Measurements from ENCODE around the gene DOK1.

DOK1 gene

GRCh38 chr2:74553892-74554819 is at the start of gene DOK1, which contains the start of gene LOXL3:
TSS of gene DOK1 (plus strand) at chr2:74554720. CDS start at chr2:74554755, 35 bp downstream.
TSS of gene LOXL3 (minus strand) at chr2:74553942. CDS start at chr2:74552634, 1,308 bp downstream.
- Mint-ChIP-seq H3K9me3 (no peaks in the 10 kb centered on the region), H3K27me3 (peaks cover 25% of the 10 kb centered on the region), H3K4me1 (ENCODE audit: low read depth) (peaks cover 19% of the 10 kb centered on the region)

GRCh38 chr2:74505448-74506246 is 48.9 kb upstream of the DOK1 start:
- Mint-ChIP-seq H3K4me1 (ENCODE audit: low read depth) (peaks cover 65% of the 10 kb centered on the region), H3K36me3 (ENCODE audit: low read depth) (peaks cover 28% of the 10 kb centered on the region), H3K4me3 (peak overlapping the region; percentile 28), H3K27ac (no peak overlapping the region), H3K9me3 (no peaks in the 10 kb centered on the region), H3K27me3 (peaks cover 44% of the 10 kb centered on the region)

More at GRCh38 chr2:74553892-74554819, at the start of gene DOK1, which contains the start of gene LOXL3:
- Mint-ChIP-seq H3K36me3 (ENCODE audit: low read depth) (no peaks in the 10 kb centered on the region), H3K27ac (peak within 1 kb of the TSS; percentile 85), H3K4me3 (peak within 1 kb of the TSS; percentile 94)

DNA sequence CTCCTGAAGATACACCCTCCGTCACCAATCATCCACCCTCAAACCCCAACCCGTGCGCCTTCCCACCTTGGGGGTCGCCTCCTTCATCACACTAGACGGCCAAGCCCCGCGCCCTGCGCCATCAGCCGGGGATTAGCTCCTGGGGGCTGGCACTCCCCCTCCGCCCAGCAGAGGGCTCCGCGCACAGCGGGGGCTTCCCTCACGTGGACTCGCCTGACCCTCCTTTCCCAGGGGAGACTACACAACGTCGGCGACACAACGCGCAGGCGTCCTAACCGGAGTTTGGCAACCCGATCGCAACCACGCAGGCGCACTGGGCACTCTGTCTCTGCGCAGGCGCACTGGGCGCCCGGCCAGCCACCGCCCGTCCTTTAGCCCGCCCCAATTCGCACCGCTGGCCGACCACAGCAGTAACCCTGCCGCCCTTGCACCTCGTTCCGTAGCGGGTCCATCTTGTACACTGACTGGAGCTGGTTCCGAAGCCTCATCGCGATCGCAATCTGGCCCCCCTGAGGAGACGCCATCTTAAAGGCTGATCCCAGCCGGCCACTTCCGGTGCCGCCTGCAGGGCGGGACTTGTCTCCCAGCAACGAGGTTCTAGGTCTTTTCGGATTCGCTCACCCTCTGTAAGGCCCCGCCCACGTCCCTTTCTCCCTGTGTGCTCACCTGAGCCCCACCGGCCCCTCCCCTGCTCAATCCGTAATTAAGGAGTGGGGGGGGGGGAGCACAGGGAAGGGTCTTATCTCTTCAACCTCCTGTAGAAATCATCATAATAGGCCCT is 47.2 kb upstream of the DOK1 start, which contains the start of gene PCGF1:
TSS of gene PCGF1 (minus strand) at position 551 of the 781 bp plus-strand sequence. CDS start at position 524, 27 bp downstream.
- Mint-ChIP-seq H3K36me3 (ENCODE audit: low read depth) (peaks cover 28% of the 10 kb centered on the region), H3K27ac (peak within 1 kb of the TSS; percentile 99), H3K4me1 (ENCODE audit: low read depth) (peaks cover 55% of the 10 kb centered on the region), H3K4me3 (peak within 1 kb of the TSS; percentile 98), H3K27me3 (peaks cover 43% of the 10 kb centered on the region), H3K9me3 (no peaks in the 10 kb centered on the region)

DNA sequence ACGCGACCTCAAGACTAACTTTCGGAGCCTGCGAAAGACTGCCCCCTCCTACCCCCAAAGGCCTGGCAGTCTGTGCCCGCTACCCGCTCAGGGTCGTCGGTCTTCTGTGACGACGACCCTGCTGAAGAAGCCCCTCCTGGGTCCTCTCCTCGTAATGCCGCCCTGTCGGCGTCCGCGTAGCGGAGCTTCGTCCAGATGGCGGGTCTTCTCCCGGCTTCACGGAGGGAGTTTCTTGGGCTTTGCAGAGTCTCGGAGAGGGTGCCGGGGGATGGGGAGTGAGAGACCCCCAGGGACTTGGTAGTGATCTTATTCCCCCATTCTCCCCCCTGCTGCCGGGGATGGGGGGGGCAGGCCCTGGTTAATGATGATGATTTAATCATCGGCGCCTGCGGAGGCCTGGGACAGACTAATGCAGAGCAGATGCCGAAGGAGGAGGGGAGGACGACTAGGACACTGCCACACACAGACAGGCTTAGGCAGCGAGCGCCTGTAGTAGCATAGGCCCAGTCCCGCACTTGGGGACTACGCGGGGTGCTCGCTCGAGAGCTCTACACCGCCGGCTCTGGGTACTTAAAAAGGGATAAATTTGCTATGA is 46.5 kb upstream of the DOK1 start:
- H3K4me1 Mint-ChIP-seq (ENCODE audit: low read depth) = peaks cover 49% of the 10 kb centered on the region
- H3K9me3 Mint-ChIP-seq = no peaks in the 10 kb centered on the region
- peaks cover 28% of the 10 kb centered on the region for H3K36me3 Mint-ChIP-seq (ENCODE audit: low read depth)
- H3K4me3 Mint-ChIP-seq = peak overlapping the region; percentile 98
- H3K27ac Mint-ChIP-seq = peak overlapping the region; percentile 99
- H3K27me3 Mint-ChIP-seq = peaks cover 46% of the 10 kb centered on the region

GRCh38 chr2:74510272-74510671 is 44.2 kb upstream of the DOK1 start:
- no peak overlapping the region for H3K4me3 Mint-ChIP-seq
- H3K27ac Mint-ChIP-seq = no peak overlapping the region
- H3K27me3 Mint-ChIP-seq = peaks cover 40% of the 10 kb centered on the region
- peaks cover 19% of the 10 kb centered on the region for H3K36me3 Mint-ChIP-seq (ENCODE audit: low read depth)
- no peaks in the 10 kb centered on the region for H3K9me3 Mint-ChIP-seq
- H3K4me1 Mint-ChIP-seq (ENCODE audit: low read depth) = peaks cover 39% of the 10 kb centered on the region

- Mint-ChIP-seq H3K27me3 (peaks cover 48% of the 10 kb centered on the region), H3K4me3 (no peak overlapping the region), H3K9me3 (no peaks in the 10 kb centered on the region), H3K36me3 (ENCODE audit: low read depth) (peaks cover 10% of the 10 kb centered on the region), H3K4me1 (ENCODE audit: low read depth) (peaks cover 40% of the 10 kb centered on the region), H3K27ac (no peak overlapping the region)
Observed at GRCh38 chr2:74511104-74511989, 43.2 kb upstream of the DOK1 start.

- no peaks in the 10 kb centered on the region for H3K9me3 Mint-ChIP-seq
- peaks cover 64% of the 10 kb centered on the region for H3K27me3 Mint-ChIP-seq
- H3K36me3 Mint-ChIP-seq (ENCODE audit: low read depth) = no peaks in the 10 kb centered on the region
- H3K27ac Mint-ChIP-seq = no peak overlapping the region
- H3K4me1 Mint-ChIP-seq (ENCODE audit: low read depth) = peaks cover 32% of the 10 kb centered on the region
- H3K4me3 Mint-ChIP-seq = no peak overlapping the region
Observed at GRCh38 chr2:74512744-74513604, 41.5 kb upstream of the DOK1 start.

DNA sequence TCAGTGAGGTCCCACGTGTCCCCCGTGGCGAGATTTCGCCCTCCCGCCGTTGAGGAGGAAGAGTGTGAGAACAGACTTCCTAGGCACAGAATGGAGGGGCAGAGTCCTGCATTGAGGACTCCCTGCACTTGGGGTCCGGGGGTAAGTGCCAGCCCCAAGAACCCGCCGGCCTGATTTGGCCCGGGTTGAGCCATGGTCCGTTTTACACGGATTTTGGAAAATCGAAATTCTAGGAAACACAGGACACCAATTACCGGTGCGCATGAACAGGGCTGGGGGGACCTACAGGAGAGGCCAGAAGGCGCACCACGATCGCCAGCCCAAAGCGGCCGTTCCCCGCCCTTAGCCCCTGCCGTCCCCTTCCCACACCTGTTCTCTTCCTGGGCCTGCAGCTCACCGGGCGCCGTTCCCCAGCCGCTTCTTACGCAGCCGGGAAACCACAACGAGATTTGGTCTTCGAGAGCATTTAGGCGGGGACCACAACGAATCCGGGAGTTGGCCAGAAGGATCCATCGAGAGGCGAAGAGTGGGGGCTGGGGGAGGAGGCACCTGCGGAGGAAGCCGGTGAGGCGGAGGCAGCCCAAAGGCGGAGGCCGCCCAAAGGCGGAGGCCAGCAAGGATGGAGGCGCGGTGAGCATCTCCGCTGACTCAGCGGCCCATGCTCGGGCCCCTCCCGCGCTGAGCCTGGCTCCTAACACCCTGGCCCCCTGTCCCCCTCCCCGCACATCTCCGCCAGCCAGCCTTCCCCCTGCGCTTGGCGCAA is 40.7 kb upstream of the DOK1 start:
- Mint-ChIP-seq H3K4me1 (ENCODE audit: low read depth) (peaks cover 25% of the 10 kb centered on the region), H3K36me3 (ENCODE audit: low read depth) (no peaks in the 10 kb centered on the region), H3K4me3 (peak overlapping the region; percentile 13), H3K9me3 (no peaks in the 10 kb centered on the region), H3K27me3 (peaks cover 73% of the 10 kb centered on the region), H3K27ac (no peak overlapping the region)

GRCh38 chr2:74514368-74515270 is 39.9 kb upstream of the DOK1 start, which contains the start of gene TLX2:
TSS of gene TLX2 (plus strand) at chr2:74514450. CDS start at chr2:74514807, 357 bp downstream.
- H3K4me3 Mint-ChIP-seq = peak within 1 kb of the TSS; percentile 56
- H3K4me1 Mint-ChIP-seq (ENCODE audit: low read depth) = peaks cover 25% of the 10 kb centered on the region
- H3K36me3 Mint-ChIP-seq (ENCODE audit: low read depth) = no peaks in the 10 kb centered on the region
- H3K27ac Mint-ChIP-seq = no peak within 1 kb of the TSS
- no peaks in the 10 kb centered on the region for H3K9me3 Mint-ChIP-seq
- peaks cover 79% of the 10 kb centered on the region for H3K27me3 Mint-ChIP-seq

DNA sequence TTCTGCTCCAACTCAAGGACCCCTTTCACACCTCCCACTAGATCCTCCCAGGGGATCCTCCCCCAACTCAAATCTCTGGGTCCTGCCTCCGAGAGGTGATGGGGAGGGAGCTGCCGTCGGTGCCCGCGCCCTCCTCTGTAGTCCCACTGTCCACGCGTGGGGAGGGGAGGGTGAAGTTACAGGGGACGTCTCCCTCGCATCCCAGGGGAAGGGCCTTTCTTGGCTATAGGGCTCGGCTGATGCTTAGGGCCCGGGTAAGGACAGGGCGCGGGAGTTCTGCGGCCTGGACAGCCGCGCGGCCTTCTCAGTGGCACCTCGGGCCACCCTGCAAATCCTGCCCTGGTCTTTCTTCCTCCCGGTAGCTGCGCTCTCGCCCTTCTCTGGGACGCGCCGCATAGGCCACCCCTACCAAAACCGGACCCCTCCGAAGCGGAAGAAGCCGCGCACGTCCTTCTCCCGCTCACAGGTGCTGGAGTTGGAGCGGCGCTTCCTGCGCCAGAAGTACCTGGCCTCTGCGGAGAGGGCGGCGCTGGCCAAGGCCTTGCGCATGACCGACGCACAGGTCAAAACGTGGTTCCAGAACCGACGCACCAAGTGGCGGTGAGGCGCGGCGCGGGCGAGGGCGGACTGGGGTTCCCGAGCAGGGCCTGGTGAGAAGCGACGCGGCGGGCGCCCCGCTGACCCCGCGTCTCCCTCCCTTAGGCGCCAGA is 39.1 kb upstream of the DOK1 start:
- Mint-ChIP-seq H3K27me3 (peaks cover 82% of the 10 kb centered on the region), H3K36me3 (ENCODE audit: low read depth) (no peaks in the 10 kb centered on the region), H3K9me3 (no peaks in the 10 kb centered on the region), H3K27ac (no peak overlapping the region), H3K4me3 (peak overlapping the region; percentile 56), H3K4me1 (ENCODE audit: low read depth) (peaks cover 25% of the 10 kb centered on the region)
